ENCODE data around the gene DKKL1.

DNA sequence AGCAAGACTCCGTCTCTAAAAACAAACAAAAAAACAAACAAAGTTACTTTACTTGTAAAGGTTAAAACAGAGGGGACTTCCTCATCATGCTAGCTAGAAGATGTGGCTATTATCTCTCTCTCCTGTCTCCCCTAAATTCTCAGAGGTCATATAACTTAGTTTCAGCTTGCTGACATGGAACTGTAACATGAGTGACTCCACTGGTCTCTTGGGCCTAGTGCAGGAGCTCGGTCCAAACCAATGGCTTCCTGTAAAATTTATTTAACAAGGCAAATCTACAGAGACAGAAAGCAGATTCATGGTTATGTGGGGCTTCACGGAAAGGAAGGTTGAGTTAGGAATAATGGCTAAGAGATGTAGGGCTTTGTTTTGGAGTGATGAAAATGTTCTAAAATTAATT is 14.8 kb downstream of the DKKL1 start:
- TF ChIP-seq, protein P1, sequence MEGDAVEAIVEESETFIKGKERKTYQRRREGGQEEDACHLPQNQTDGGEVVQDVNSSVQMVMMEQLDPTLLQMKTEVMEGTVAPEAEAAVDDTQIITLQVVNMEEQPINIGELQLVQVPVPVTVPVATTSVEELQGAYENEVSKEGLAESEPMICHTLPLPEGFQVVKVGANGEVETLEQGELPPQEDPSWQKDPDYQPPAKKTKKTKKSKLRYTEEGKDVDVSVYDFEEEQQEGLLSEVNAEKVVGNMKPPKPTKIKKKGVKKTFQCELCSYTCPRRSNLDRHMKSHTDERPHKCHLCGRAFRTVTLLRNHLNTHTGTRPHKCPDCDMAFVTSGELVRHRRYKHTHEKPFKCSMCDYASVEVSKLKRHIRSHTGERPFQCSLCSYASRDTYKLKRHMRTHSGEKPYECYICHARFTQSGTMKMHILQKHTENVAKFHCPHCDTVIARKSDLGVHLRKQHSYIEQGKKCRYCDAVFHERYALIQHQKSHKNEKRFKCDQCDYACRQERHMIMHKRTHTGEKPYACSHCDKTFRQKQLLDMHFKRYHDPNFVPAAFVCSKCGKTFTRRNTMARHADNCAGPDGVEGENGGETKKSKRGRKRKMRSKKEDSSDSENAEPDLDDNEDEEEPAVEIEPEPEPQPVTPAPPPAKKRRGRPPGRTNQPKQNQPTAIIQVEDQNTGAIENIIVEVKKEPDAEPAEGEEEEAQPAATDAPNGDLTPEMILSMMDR (conservative IDR thresholded peaks at IDR 0.05 in 1 of 2, IDR thresholded peaks at IDR 0.05 in 1 of 2; ENCODE audit: extremely low read depth in 1 of 2, insufficient read depth in 1 of 2, low read depth in 1 of 2, low read length in 2 of 2): no peak
- no peak for TF ChIP-seq EZH2 (IDR thresholded peaks at IDR 0.05; ENCODE audit: borderline replicate concordance, low read length)
